ENCODE data around the gene FBXO36. TPM values are rescaled to one million over a fixed set of nuclear protein-coding genes. Genes with fewer than 3 reads are reported as not detected.

Gene FBXO36
- total and polyA plus RNA-seq, 2 of the 13 experiments (the other 11 are each of a cell fraction or from before 2014, with no cell fraction given), result 2.8 TPM

DNA sequence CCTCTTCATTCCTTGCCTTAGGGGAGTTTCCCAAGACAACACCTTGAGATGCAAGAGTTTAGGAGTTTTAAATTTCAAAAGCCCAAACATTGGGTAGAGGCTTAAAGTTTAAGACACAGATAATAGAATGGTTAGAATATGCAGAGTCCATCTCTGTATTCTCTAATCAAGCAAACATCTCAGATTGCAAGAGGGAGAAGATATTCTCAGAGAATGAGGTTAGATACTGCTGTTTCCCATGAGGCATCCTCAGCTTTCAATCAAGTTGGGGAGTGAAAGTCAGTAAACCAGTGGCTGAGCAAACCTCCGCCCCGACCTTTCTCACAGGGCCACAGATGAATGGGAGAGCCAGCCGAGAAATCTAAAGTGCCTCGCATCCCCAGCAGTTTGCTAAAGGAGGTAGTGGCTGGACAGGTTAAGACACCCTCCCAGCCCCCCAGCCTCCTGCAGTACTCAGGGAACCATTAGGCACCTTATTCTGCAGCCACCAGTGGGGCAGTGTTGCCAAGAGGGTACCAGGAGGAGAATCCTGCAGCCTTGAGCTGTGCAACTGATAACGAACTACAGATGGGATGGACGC lies 30.0 kb downstream of the FBXO36 start:
- Histone ChIP-seq H3K4me1 (ENCODE audit: insufficient read depth, low read length) (peaks cover 7% of the 10 kb centered on the region), H3K36me3 (replicated peaks in 1 of 2; ENCODE audit: control insufficient read depth in 1 of 2, insufficient read depth in 2 of 2, low read length in 2 of 2) (no peaks in the 10 kb centered on the region), H3K4me3 (replicated peaks in 1 of 3; ENCODE audit: insufficient read depth in 1 of 3, low read depth in 2 of 3, low read length in 3 of 3) (no peak overlapping the region), H4K20me1 (ENCODE audit: insufficient read depth, low read length) (no peaks in the 10 kb centered on the region), H3K27me3 (ENCODE audit: control insufficient read depth in 1 of 2, insufficient read depth in 2 of 2, low read length in 2 of 2) (no peaks in the 10 kb centered on the region), H3K27ac (ENCODE audit: extremely low read length, insufficient read depth, low read length) (no peak overlapping the region), H2AFZ (ENCODE audit: low read length) (no peak overlapping the region), H3K9ac (ENCODE audit: insufficient read depth, low read depth, low read length) (no peak overlapping the region), H3K79me2 (ENCODE audit: insufficient read depth, low read length) (no peaks in the 10 kb centered on the region), H3K4me2 (ENCODE audit: low read depth, low read length) (no peak overlapping the region), H3K9me3 (ENCODE audit: low read length) (no peaks in the 10 kb centered on the region)
- CTCF ChIA-PET (ENCODE audit: low intra/inter-chr PET ratio, low total read pairs), result no interaction called here
- ATAC-seq (no peak), DNase-seq (ENCODE audit: low spot score) (no peak), FAIRE-seq (no peak)
- TF ChIP-seq EP300 (IDR thresholded peaks at IDR 0.05; ENCODE audit: low read depth in 2 of 2, low read length in 2 of 2) (no peak), EP300 (CRISPR knock-in tag; IDR thresholded peaks at IDR 0.05; ENCODE audit: borderline replicate concordance) (no peak), TEAD3 (CRISPR knock-in tag; optimal IDR thresholded peaks at IDR 0.05; ENCODE audit: borderline replicate concordance) (no peak), PLRG1 (conservative IDR thresholded peaks at IDR 0.05) (no peak), HHEX (CRISPR knock-in tag; IDR thresholded peaks at IDR 0.05) (no peak), ZNF746 (CRISPR knock-in tag; IDR thresholded peaks at IDR 0.05) (no peak), FLYWCH1 (CRISPR knock-in tag; IDR thresholded peaks at IDR 0.05) (no peak), ZNF761 (CRISPR knock-in tag; conservative IDR thresholded peaks at IDR 0.05) (no peak), CENPX (CRISPR knock-in tag; IDR thresholded peaks at IDR 0.05) (no peak), AKNA (CRISPR knock-in tag; IDR thresholded peaks at IDR 0.05; ENCODE audit: borderline replicate concordance) (no peak), THAP11 (CRISPR knock-in tag; IDR thresholded peaks at IDR 0.05) (no peak), HDAC1 (CRISPR knock-in tag; IDR thresholded peaks at IDR 0.05) (no peak), ZFP36 (IDR thresholded peaks at IDR 0.05; ENCODE audit: borderline replicate concordance, low read depth, low read length, partially characterized antibody) (no peak), HMG20A (CRISPR knock-in tag; IDR thresholded peaks at IDR 0.05; ENCODE audit: borderline replicate concordance) (no peak), ZNF264 (CRISPR knock-in tag; IDR thresholded peaks at IDR 0.05) (no peak), ZNF543 (CRISPR knock-in tag; IDR thresholded peaks at IDR 0.05) (no peak), HES4 (CRISPR knock-in tag; IDR thresholded peaks at IDR 0.05; ENCODE audit: borderline replicate concordance) (no peak), POLR2A (IDR thresholded peaks at IDR 0.05; ENCODE audit: insufficient read depth in 1 of 2, low read depth in 2 of 2, low read length in 2 of 2) (no peak)
- TF ChIP-seq, protein P1, sequence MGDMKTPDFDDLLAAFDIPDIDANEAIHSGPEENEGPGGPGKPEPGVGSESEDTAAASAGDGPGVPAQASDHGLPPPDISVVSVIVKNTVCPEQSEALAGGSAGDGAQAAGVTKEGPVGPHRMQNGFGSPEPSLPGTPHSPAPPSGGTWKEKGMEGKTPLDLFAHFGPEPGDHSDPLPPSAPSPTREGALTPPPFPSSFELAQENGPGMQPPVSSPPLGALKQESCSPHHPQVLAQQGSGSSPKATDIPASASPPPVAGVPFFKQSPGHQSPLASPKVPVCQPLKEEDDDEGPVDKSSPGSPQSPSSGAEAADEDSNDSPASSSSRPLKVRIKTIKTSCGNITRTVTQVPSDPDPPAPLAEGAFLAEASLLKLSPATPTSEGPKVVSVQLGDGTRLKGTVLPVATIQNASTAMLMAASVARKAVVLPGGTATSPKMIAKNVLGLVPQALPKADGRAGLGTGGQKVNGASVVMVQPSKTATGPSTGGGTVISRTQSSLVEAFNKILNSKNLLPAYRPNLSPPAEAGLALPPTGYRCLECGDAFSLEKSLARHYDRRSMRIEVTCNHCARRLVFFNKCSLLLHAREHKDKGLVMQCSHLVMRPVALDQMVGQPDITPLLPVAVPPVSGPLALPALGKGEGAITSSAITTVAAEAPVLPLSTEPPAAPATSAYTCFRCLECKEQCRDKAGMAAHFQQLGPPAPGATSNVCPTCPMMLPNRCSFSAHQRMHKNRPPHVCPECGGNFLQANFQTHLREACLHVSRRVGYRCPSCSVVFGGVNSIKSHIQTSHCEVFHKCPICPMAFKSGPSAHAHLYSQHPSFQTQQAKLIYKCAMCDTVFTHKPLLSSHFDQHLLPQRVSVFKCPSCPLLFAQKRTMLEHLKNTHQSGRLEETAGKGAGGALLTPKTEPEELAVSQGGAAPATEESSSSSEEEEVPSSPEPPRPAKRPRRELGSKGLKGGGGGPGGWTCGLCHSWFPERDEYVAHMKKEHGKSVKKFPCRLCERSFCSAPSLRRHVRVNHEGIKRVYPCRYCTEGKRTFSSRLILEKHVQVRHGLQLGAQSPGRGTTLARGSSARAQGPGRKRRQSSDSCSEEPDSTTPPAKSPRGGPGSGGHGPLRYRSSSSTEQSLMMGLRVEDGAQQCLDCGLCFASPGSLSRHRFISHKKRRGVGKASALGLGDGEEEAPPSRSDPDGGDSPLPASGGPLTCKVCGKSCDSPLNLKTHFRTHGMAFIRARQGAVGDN (CRISPR knock-in tag; IDR thresholded peaks at IDR 0.05), result no peak
- BruUV-seq (replicated peaks), result no TSS peak
- WGBS (ENCODE audit: low lambda C conversion rate), result 90% methylated on average over 6 of the region's 6 CpGs
- intact Hi-C loops (cut with micrococcal nuclease; ENCODE audit: unreplicated experiment), result no loop called here
- in situ Hi-C loops (cut with HindIII; ENCODE audit: extremely low pct_ligation_motif_present, low pct_unique_long_range_greater_than_20kb), result no loop called here
- POLR2A ChIA-PET, result interaction anchor here (0.6 kb wide), 1 partner anchor 31 kb away, joined by 3 read pairs; no protein-coding TSS in a partner anchor

Data from HepG2 (cell line).